ENCODE results near the gene DHX16. TPM values are rescaled to one million over a fixed set of nuclear protein-coding genes. Genes with fewer than 3 reads are reported as not detected.

DHX16 gene
- total and polyA plus RNA-seq, 9 of the 15 experiments (the other 6 are each of a cell fraction or from before 2014, with no cell fraction given), result 14.6 to 66.1 (median 47.5) TPM

DNA sequence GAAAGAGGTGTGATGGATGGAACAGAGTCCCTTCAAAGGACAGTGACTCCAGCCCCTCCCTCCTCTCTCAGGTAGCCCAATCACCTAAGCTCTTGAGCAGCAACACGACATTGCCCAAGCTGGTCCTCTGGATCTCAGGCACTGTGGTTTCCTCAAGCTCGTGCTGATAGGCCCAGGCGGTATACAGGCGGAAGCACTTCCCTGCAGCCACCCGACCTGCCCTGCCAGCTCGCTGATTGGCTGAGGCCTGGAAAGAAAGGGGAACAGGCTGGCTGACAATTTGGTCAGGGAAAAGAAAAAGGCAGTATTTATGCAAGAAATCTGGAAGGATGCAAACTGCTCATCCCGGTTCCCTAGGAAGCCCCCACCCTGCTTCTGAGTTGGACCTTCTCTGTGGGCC lies 16.3 kb downstream of the DHX16 start:
- Histone ChIP-seq H4K20me1 (replicated peaks; ENCODE audit: control insufficient read depth, insufficient read depth, low read length) (no peaks in the 10 kb centered on the region), H3K4me2 (ENCODE audit: insufficient read depth, low read length) (no peak overlapping the region), H3K9me3 (replicated peaks; ENCODE audit: control insufficient read depth, insufficient read depth, low read depth, low read length) (no peaks in the 10 kb centered on the region), H3K4me3 (no peak overlapping the region), H3K36me3 (ENCODE audit: control insufficient read depth, insufficient read depth, low read length) (peaks cover 87% of the 10 kb centered on the region), H3K9ac (ENCODE audit: insufficient read depth in 1 of 2, low read depth in 2 of 2, low read length in 2 of 2) (no peak overlapping the region), H3K9me1 (ENCODE audit: control insufficient read depth, insufficient read depth, low read length) (no peaks in the 10 kb centered on the region), H3K79me2 (ENCODE audit: control insufficient read depth, insufficient read depth, low read length) (no peaks in the 10 kb centered on the region), H3K4me1 (replicated peaks in 1 of 2; ENCODE audit: control insufficient read depth in 2 of 2, insufficient read depth in 2 of 2, low read length in 2 of 2) (no peaks in the 10 kb centered on the region; a peak in 1 of 5 replicates), H3K27me3 (ENCODE audit: control insufficient read depth in 2 of 2, insufficient read depth in 2 of 2, low read length in 2 of 2) (no peaks in the 10 kb centered on the region), H2AFZ (ENCODE audit: low read depth, low read length) (no peak overlapping the region), H3K27ac (ENCODE audit: extremely low read depth, low read depth, low read length) (no peak overlapping the region)
- intact Hi-C loops (cut with micrococcal nuclease) (no loop called here), in situ Hi-C loops (cut with MboI) (no loop called here)
- no peak for ATAC-seq
- 59% methylated on average over 7 of the region's 7 CpGs for WGBS (ENCODE audit: insufficient coverage, low coverage, missing lambda C conversion rate)
- DNase-seq (ENCODE audit: extremely low read depth in 1 of 4, low spot score in 3 of 4), result no peak
- ChIA-PET CTCF (ENCODE audit: low intra/inter-chr PET ratio) (no interaction called here), POLR2A (interaction anchor here (1.0 to 2.5 kb wide), 5 partner anchors 10 to 39 kb away, joined by 3 to 9 read pairs (median 4); partner anchors contain the start of genes C6orf136 and MRPS18B)
- TF ChIP-seq ARID2 (IDR thresholded peaks at IDR 0.05), result no peak
- TF ChIP-seq GTF2B (IDR thresholded peaks at IDR 0.05; ENCODE audit: extremely low read depth, insufficient read length), result no peak
- TF ChIP-seq SRSF7 (optimal IDR thresholded peaks at IDR 0.05; ENCODE audit: low read depth, low read length), result no peak
- TF ChIP-seq MYNN (IDR thresholded peaks at IDR 0.05), result no peak
- no peak for TF ChIP-seq MYNN (CRISPR knock-in tag; IDR thresholded peaks at IDR 0.05)
- no peak for TF ChIP-seq ZBTB8A (IDR thresholded peaks at IDR 0.05; ENCODE audit: partially characterized antibody)
- TF ChIP-seq PBX2 (CRISPR knock-in tag; IDR thresholded peaks at IDR 0.05; ENCODE audit: low read depth), result no peak
- no peak for TF ChIP-seq PBX2 (tag; conservative IDR thresholded peaks at IDR 0.05; ENCODE audit: low read depth)
- TF ChIP-seq, protein P1, sequence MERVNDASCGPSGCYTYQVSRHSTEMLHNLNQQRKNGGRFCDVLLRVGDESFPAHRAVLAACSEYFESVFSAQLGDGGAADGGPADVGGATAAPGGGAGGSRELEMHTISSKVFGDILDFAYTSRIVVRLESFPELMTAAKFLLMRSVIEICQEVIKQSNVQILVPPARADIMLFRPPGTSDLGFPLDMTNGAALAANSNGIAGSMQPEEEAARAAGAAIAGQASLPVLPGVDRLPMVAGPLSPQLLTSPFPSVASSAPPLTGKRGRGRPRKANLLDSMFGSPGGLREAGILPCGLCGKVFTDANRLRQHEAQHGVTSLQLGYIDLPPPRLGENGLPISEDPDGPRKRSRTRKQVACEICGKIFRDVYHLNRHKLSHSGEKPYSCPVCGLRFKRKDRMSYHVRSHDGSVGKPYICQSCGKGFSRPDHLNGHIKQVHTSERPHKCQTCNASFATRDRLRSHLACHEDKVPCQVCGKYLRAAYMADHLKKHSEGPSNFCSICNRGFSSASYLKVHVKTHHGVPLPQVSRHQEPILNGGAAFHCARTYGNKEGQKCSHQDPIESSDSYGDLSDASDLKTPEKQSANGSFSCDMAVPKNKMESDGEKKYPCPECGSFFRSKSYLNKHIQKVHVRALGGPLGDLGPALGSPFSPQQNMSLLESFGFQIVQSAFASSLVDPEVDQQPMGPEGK (CRISPR knock-in tag; IDR thresholded peaks at IDR 0.05; ENCODE audit: borderline replicate concordance), result no peak
- BruUV-seq (replicated peaks), result no TSS peak
- no peak for FAIRE-seq

All from K562 (cell line).